Omental fat pad (tissue), 4 donors: Measurements from ENCODE around the gene LUZP1. TPM values are rescaled to one million over a fixed set of nuclear protein-coding genes. Genes with fewer than 3 reads are reported as not detected.

Source experiments
- ATAC-seq: fragments of 150-250 bp; one replicate; pipeline ENCODE4 v1.9.1; 2016; ENCODE audit warnings: mild to moderate bottlenecking, moderate library complexity; ENCODE audit not compliant: low FRiP score
- DNase-seq: peaks from one replicate; pipeline ENCODE4 v3.0.0-alpha.2; 2019; ENCODE audit warnings: low spot score
- total RNA-seq, 4 donors: library from RNA; depleted of rRNA; stranded (reverse); fragments of >200 nt; gene quantifications; one replicate each; pipeline ENCODE4 v1.1.0, GENCODE V29; 2016
- TF ChIP-seq, protein P1 (sequence below), 3 donors: fragments of 450-650 bp; IDR thresholded peaks; one replicate each; pipeline ENCODE4 v1.5.1; 2016 to 2017; ENCODE audit warnings: antibody characterized with exemption in 3 of 3, mild to moderate bottlenecking in 3 of 3, moderate library complexity in 2 of 3

LUZP1 gene
- total RNA-seq, 4 donors from 2014 or later: 20.9 to 35.9 (median 31.3) TPM

DNA sequence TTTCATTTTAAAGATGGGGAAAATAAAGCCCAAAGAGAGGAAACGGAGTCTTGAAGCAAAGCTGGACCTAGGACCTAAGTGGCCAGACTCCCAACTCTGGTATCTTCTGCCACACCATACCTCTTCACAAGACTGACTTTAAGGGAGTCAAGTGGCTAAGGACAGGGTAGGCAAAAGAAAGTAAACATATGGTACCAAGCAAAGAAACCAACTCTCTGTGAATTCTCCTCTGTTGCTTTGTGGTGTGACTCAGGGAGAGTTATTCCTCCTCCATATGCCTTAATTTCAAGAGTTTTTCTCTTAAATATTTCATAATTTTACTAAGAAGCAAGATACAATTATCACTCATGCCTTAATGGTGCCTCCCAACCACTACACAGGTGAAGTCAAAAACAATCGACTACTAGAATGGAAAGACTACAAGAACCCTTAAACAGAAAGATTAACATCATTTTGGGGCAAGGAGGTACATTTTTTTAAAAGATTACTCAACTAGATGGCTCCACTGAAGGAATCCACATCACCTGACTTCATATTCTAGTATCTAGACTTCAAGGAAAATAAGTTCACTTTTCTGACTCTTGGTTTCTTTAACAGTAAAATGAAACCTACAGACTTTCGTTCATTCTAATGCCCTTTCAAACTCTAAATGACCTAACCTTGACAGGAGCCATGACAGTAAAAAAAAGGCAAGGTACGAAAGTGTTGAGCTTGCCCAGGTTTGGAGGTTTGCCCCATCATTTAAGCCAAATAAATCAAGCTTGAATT, 44.2 kb downstream of the LUZP1 start:
- TF ChIP-seq, protein P1, sequence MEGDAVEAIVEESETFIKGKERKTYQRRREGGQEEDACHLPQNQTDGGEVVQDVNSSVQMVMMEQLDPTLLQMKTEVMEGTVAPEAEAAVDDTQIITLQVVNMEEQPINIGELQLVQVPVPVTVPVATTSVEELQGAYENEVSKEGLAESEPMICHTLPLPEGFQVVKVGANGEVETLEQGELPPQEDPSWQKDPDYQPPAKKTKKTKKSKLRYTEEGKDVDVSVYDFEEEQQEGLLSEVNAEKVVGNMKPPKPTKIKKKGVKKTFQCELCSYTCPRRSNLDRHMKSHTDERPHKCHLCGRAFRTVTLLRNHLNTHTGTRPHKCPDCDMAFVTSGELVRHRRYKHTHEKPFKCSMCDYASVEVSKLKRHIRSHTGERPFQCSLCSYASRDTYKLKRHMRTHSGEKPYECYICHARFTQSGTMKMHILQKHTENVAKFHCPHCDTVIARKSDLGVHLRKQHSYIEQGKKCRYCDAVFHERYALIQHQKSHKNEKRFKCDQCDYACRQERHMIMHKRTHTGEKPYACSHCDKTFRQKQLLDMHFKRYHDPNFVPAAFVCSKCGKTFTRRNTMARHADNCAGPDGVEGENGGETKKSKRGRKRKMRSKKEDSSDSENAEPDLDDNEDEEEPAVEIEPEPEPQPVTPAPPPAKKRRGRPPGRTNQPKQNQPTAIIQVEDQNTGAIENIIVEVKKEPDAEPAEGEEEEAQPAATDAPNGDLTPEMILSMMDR (IDR thresholded peaks at IDR 0.05): no peak
- ATAC-seq (no peak), DNase-seq (no peak)

DNA sequence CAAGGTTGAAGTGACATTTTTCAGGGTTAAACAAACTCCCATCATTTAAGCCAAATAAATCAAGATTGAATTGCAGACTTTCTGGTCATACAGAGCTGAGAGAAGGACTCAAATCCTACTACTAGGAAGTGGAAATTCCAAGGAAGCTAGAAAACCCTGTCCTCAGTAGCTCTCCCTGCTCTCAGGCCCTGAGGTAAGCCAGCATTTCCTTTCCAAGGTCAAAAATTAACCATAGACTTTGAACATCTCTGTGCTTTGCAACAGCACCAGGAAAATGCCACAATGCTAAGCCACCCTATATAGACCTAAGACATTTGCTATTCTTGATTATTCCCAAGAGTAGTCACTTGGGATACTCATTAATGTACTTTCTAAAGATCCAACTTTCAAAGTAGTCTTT, 45.1 kb downstream of the LUZP1 start:
- TF ChIP-seq, protein P1 (IDR thresholded peaks at IDR 0.05): no peak
- no peak for ATAC-seq
- DNase-seq: no peak

DNA sequence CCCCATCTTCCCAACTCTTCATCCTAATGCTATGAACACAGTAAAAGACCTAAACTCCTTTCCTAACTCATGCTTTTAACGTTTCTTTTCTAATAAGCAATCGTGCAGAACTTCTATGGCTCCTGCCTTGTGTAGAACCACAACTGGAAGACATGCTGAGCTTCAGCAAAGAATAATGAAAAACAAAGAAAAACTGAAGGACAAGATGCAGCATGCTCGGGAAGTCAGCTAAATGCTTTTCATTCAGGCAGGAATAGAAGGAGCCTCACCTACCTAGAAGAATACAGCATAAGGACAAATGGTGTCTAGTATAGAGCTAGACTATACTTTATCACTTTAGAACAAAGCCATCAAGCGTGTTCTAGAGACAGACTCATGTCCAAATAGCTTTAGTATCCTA, 45.9 kb downstream of the LUZP1 start:
- no peak for ATAC-seq
- DNase-seq: no peak
- TF ChIP-seq, protein P1 (IDR thresholded peaks at IDR 0.05): no peak

DNA sequence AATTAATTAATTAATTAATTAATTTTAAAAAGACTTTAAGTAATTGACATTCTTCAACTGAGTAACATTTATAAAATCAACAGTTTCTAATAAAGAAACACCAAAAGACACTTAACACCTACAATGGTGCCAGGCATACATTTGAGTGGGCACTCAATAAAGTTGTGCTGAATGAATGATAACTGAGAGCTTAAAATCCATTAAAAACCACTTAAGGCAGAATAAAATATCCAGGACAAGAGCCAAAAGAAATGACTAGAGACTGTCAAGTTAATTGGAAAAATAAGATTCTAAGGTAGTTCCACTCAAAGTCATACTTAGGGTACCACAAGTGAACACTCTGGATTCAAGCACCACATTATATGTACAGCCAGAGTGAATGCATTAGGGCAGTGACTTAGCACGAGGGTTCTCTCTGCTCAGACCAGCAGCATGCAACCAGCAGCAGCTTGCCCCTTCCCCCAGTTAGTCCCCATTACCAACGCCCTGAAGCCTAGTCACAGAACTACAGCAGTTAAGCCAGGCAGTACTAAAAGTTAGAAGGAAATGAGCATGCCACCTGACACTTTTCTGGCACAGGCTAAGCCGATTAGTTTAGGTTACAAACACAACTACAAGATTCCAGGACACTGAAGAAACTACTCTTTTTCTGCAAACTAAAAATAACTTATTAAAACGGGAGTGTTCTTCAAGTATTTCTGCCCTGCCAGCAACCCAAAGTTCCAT, 46.5 kb downstream of the LUZP1 start:
- TF ChIP-seq, protein P1 (IDR thresholded peaks at IDR 0.05): no peak
- ATAC-seq (no peak), DNase-seq (no peak)

DNA sequence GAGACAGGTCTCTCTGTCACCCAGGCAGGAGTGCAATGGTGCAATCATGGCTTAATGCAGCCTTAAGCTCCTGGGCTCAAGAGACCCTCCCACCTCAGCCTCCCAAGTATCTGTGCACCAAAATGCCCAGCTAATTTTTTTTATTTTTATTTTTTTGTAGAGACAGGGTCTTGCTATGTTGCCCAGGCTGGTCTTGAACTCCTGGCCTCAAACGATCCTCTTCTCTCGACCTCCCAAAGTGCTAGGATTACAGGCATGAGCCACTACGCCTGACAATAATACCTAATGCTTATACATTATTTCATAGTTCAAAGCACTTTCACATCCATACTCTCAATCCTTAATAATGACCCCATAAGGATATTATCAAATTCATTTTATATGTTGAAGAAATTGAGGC, 48.3 kb downstream of the LUZP1 start:
- ATAC-seq: no peak

DNA sequence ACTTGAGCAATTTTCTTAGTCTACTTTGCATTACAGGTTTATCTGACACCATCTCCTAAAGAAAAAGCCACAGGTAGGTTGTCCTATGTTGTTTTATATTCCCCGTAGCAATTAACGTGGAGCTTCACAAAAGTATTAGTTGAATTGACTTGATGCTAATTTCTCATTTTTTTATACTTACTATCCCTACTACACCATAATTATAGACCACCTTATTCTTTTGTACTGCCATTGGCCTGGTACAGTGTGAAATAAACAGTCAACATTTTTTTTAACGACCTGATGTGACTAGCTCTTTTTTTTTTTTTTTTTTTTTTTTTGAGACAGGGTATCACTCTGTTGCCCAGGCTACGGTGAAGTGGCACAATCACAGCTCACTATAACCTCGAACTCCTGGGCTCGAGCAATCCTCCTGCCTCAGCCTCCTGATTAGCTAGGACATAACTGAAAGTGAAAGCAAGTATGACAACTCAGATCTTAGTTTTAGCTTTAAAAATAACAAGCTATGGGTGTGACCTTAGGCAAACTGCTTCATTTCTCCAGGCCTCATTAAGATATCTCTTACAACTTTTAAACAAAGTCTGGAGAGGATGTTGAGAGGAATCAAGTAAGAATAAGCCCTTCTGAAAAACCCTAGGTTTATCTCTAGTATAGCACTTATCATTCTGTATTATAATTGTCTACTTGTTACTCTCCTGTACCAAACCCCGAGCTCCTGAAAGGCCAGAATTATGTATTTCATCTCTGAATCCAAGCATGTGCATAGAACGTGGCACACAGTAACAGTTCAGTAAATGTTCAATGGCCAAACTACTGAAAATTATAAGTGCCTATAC, 49.5 kb downstream of the LUZP1 start:
- ATAC-seq: no peak
- DNase-seq: no peak
- TF ChIP-seq, protein P1 (IDR thresholded peaks at IDR 0.05): no peak

More for the DNA sequence above, 48.3 kb downstream of the LUZP1 start:
- DNase-seq: no peak
- TF ChIP-seq, protein P1 (IDR thresholded peaks at IDR 0.05): no peak
